A549 (cell line): ENCODE data around the gene PRKD2.

Source experiments
- CEBPB ChIP-seq, 2 experiments: fragments of >200 bp in 1 of 2; sonication (Bioruptor Twin) in 1 of 2; formaldehyde crosslinking in 1 of 2; IDR thresholded peaks; 2 replicates each; pipeline ENCODE4 v1.6.1; 2012 to 2016
- CTCF ChIP-seq: fragments of >200 bp; sonication (Bioruptor Twin); formaldehyde crosslinking; IDR thresholded peaks from 3 replicates; pipeline ENCODE4 v1.5.1; 2016
- JUN ChIP-seq, 2 experiments: fragments of >200 bp; sonication (Bioruptor Twin); formaldehyde crosslinking; IDR thresholded peaks; 2 replicates in 1 of 2; 3 replicates in 1 of 2; pipeline ENCODE4 v1.6.1; 2016 to 2017
- POLR2A ChIP-seq: IDR thresholded peaks from 2 replicates; pipeline ENCODE4 v1.6.1; 2012; ENCODE audit warnings: mild to moderate bottlenecking, low read length
- POLR2AphosphoS2 ChIP-seq: conservative IDR thresholded peaks from 2 replicates; pipeline ENCODE4 v1.6.1; 2012; ENCODE audit warnings: low read length, improper control_type of control experiment, inconsistent platforms

- TF ChIP-seq CTCF (no peak), POLR2AphosphoS2 (no peak), POLR2A (no peak), CEBPB (IDR thresholded peaks at IDR 0.05) (peak; percentile 20 to 51; a peak in 2 of 4 replicates), JUN (IDR thresholded peaks at IDR 0.05) (no peak)
These were observed 23.8 kb downstream of the PRKD2 start for GRCh38 chr19:46692918-46693722.
